Smooth muscle cell (in vitro differentiated cells): ENCODE results near the gene EMILIN1. TPM values are rescaled to one million over a fixed set of nuclear protein-coding genes. Genes with fewer than 3 reads are reported as not detected.
"Not testable (repeated sequence)": the region's sequence is repeated elsewhere in the genome, so short reads cannot be mapped to it uniquely, and the experiment has no call there.

Source experiments
- DNase-seq: peaks from one replicate; lab custom pipeline; 2025; ENCODE audit not compliant: unreplicated experiment; lab: John Stamatoyannopoulos, UW
- H2AFZ ChIP-seq: fragments of 200-600 bp; sonication (generic); 2 replicates; pipeline ENCODE4 v1.6.0; 2016; ENCODE audit warnings: antibody characterized with exemption, low read depth, mild to moderate bottlenecking
- H3F3A ChIP-seq: fragments of 200-600 bp; sonication (generic); 2 replicates; pipeline ENCODE4 v1.6.0; 2017; ENCODE audit warnings: antibody characterized with exemption, low read depth
- H3K27ac ChIP-seq: fragments of 200-600 bp; sonication (generic); 2 replicates; pipeline ENCODE4 v1.5.1; 2016; ENCODE audit warnings: low read depth, mild to moderate bottlenecking
- H3K27me3 ChIP-seq: fragments of 200-600 bp; sonication (generic); 2 replicates; pipeline ENCODE4 v1.6.1; 2016; ENCODE audit warnings: low read depth, mild to moderate bottlenecking
- H3K36me3 ChIP-seq: fragments of 200-600 bp; sonication (generic); 2 replicates; pipeline ENCODE4 v1.5.1; 2016; ENCODE audit warnings: low read depth
- H3K4me1 ChIP-seq: fragments of 200-600 bp; sonication (generic); 2 replicates; pipeline ENCODE4 v1.5.1; 2016; ENCODE audit warnings: low read depth
- H3K4me2 ChIP-seq: fragments of 200-600 bp; sonication (generic); 2 replicates; pipeline ENCODE4 v1.6.0; 2016; ENCODE audit warnings: mild to moderate bottlenecking
- H3K4me3 ChIP-seq: fragments of 200-600 bp; sonication (generic); 2 replicates; pipeline ENCODE4 v1.5.1; 2016; ENCODE audit warnings: mild to moderate bottlenecking
- H3K79me2 ChIP-seq: fragments of 200-600 bp; sonication (generic); 2 replicates; pipeline ENCODE4 v1.6.0; 2016; ENCODE audit warnings: low read depth, mild to moderate bottlenecking
- H3K9ac ChIP-seq: fragments of 200-600 bp; sonication (generic); 2 replicates; pipeline ENCODE4 v1.6.0; 2016; ENCODE audit warnings: low read depth
- H3K9me3 ChIP-seq: fragments of 200-600 bp; sonication (generic); replicated peaks from 2 replicates; pipeline ENCODE4 v1.5.1; 2016; ENCODE audit warnings: low read depth
- H4K20me1 ChIP-seq: fragments of 200-600 bp; sonication (generic); 2 replicates; pipeline ENCODE4 v1.6.0; 2016; ENCODE audit warnings: low read depth
- WGBS: methylation state at CpG from one replicate; pipeline ENCODE4 v1.1.7; 2016; ENCODE audit warnings: low lambda C conversion rate; 5-methylcytosine and 5-hydroxymethylcytosine counted together
- polyA plus RNA-seq: library from polyadenylated mRNA; unstranded; fragments of >200 nt; fragmentation: Nextera tagmentation; extraction: Ambion mirVana; gene quantifications from 2 replicates; pipeline ENCODE4 v1.2.1, GENCODE V29; 2016
- total RNA-seq: library from RNA; depleted of rRNA; stranded (reverse); fragments of >200 nt; gene quantifications from 2 replicates; pipeline ENCODE4 v1.2.3, GENCODE V29; 2014
- TF ChIP-seq, protein P1 (sequence below): fragments of 200-600 bp; sonication (generic); IDR thresholded peaks from 2 replicates; pipeline ENCODE4 v1.5.1; 2017; ENCODE audit warnings: borderline replicate concordance, mild to moderate bottlenecking, antibody characterized with exemption; ENCODE audit not compliant: insufficient read depth, poor library complexity, severe bottlenecking

The EMILIN1 gene
- total and polyA plus RNA-seq, 2 experiments from 2014 or later, result 111 to 518 TPM

DNA sequence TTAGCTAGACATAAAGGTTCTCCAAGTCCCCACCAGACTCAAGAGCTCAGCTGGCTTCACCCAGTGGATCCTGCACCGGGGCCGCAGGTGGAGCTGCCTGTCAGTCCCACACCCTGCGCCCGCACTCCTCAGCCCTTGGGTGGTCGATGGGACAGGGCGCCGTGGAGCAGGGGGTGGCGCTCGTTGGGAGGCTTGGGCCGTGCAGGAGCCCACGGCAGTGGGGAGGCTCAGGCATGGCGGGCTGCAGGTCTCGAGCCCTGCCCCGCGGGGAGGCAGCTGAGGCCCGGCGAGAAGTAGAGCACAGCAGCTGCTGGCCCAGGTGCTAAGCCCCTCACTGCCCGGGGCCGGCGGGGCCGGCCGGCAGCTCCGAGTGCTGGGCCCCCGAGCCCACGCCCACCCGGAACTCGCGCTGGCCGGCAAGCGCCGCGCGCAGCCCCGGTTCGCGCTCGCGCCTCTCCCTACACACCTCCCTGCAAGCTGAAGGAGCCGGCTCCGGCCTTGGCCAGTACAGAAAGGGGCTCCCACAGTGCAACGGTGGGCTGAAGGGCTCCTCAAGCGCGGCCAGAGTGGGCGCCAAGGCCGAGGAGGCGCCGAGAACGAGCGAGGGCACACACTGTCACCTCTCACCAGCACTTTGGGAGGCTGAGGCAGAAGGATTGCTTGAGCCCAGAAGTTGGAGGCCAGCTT lies 33.1 kb downstream of the EMILIN1 start:
- WGBS, result 97% methylated on average over 48 of the region's 49 CpGs
- not testable (repeated sequence) for H3K79me2 ChIP-seq, DNase-seq

DNA sequence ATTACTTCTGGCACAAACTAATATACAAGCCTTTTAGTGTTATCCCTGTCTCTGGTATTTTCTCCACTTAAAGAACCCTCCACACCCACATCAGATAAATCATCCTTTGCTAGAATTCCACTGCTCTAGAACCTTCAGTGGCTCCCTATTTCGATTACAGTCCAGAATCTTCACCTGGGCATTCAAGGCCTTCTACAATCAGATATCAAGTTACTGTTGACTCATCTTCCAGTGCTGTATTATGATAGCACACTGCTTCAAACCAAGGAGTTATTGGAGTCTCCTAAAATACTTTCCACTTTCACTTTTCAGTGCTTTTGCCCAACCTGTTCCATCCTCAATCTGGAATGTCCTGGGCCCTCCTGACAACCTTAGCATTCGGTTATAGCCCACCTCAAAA lies 37.1 kb downstream of the EMILIN1 start:
- TF ChIP-seq, protein P1, sequence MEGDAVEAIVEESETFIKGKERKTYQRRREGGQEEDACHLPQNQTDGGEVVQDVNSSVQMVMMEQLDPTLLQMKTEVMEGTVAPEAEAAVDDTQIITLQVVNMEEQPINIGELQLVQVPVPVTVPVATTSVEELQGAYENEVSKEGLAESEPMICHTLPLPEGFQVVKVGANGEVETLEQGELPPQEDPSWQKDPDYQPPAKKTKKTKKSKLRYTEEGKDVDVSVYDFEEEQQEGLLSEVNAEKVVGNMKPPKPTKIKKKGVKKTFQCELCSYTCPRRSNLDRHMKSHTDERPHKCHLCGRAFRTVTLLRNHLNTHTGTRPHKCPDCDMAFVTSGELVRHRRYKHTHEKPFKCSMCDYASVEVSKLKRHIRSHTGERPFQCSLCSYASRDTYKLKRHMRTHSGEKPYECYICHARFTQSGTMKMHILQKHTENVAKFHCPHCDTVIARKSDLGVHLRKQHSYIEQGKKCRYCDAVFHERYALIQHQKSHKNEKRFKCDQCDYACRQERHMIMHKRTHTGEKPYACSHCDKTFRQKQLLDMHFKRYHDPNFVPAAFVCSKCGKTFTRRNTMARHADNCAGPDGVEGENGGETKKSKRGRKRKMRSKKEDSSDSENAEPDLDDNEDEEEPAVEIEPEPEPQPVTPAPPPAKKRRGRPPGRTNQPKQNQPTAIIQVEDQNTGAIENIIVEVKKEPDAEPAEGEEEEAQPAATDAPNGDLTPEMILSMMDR, result no peak
- Histone ChIP-seq H3K36me3 (no peaks in the 10 kb centered on the region), H3K4me3 (no peak overlapping the region), H3K9me3 (no peaks in the 10 kb centered on the region), H3K4me2 (no peak overlapping the region), H3K27me3 (peaks cover 43% of the 10 kb centered on the region), H3K4me1 (peaks cover 5% of the 10 kb centered on the region), H3F3A (no peaks in the 10 kb centered on the region), H4K20me1 (no peaks in the 10 kb centered on the region), H3K27ac (no peak overlapping the region), H3K79me2 (no peaks in the 10 kb centered on the region), H3K9ac (no peak overlapping the region), H2AFZ (no peak overlapping the region)
- WGBS, result 72% methylated on average over 2 of the region's 2 CpGs
- DNase-seq, result no peak

More for the DNA sequence above, 33.1 kb downstream of the EMILIN1 start:
- not testable (repeated sequence) for H3K27me3 ChIP-seq, H2AFZ ChIP-seq, H3K9me3 ChIP-seq, H3K36me3 ChIP-seq, H3K4me1 ChIP-seq, H4K20me1 ChIP-seq, H3K9ac ChIP-seq, H3K4me3 ChIP-seq, H3F3A ChIP-seq, H3K27ac ChIP-seq, H3K4me2 ChIP-seq

DNA sequence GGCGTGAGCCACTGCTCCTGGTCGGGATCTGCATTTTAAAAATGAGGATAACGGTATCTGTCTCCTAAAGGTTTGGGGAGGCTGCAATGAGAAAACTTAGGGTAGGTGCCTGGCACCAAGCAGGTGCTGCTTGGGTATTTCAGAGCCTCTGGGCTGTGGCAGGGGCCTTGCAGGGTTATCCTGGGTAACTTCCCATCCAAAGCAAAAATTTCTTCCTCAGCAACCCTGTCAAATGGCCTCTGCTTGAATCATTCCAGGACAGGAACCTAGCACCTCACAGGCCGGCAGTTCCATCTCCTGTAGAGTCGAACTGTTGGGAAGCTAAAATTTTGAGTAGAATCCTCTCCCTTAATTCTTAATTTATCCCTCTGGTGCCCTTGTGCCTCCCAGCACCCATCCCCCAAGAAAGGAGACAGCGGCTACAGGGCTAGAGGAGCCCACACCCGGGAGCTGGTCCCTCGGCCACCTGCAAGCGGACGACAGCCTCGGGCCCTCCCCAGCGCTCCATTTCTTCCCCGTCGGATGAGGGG lies 39.6 kb downstream of the EMILIN1 start:
- Histone ChIP-seq H3K9ac (no peak overlapping the region), H3K36me3 (no peaks in the 10 kb centered on the region), H3F3A (no peaks in the 10 kb centered on the region), H3K79me2 (no peaks in the 10 kb centered on the region), H3K4me2 (peak overlapping the region; percentile 85), H3K27me3 (peaks cover 68% of the 10 kb centered on the region), H4K20me1 (no peaks in the 10 kb centered on the region), H2AFZ (no peak overlapping the region), H3K4me3 (peak overlapping the region; percentile 42), H3K9me3 (no peaks in the 10 kb centered on the region), H3K4me1 (peaks cover 5% of the 10 kb centered on the region), H3K27ac (no peak overlapping the region)
- WGBS, result 32% methylated on average over 13 of the region's 14 CpGs
- no peak for DNase-seq
- TF ChIP-seq, protein P1, result no peak

DNA sequence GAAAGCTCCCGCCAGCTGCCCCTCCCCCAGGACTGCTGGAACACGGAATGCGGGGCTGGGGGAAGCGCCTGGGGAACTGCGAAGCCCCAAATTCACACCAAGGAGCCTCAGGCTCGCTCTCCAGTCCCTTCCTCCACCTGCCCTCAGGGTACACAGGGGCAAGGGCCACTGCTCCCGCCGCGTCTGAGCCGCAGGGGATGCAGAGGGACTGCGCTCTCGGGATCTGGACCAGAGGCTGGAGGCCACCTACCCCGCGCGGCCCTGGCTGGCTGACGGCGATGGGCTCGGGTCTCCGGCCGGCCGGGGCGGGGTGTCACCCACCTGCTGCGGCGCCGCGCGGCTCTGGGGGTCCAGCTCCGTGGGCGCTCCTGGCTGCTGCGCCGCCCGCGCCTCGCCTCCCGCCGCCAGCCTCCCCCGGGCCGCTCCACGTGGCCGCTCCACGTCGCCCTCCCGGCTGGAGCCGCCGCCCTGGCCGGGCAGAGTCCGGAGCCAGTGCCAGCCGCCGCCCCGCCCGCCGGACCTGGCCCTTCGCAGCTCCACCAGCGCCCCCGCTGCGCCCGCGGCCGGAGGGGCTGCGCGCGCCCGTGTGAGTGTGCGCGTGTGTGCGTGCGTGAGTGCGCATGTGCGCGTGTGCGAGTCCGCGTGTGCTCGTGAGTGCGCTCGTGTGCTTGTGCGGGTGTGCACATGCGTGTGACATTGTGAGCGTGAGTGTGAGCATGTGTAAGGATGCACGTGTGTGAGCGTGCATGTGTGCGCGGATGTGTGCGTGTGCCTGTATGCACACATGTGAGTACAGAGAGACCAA lies 40.3 kb downstream of the EMILIN1 start, which contains the start of gene CGREF1:
Gene CGREF1 (minus strand): TSS at position 604 of the 805 bp plus-strand sequence. CDS start 14,762 bp downstream, outside the sequence.
- 12% methylated on average over 70 of the region's 84 CpGs for WGBS
- Histone ChIP-seq H3K4me1 (peaks cover 5% of the 10 kb centered on the region), H3F3A (no peaks in the 10 kb centered on the region), H3K36me3 (no peaks in the 10 kb centered on the region), H3K4me3 (peak within 1 kb of the TSS; percentile 42), H3K9me3 (no peaks in the 10 kb centered on the region), H3K79me2 (no peaks in the 10 kb centered on the region), H2AFZ (no peak within 1 kb of the TSS), H3K9ac (no peak within 1 kb of the TSS), H3K27me3 (peaks cover 71% of the 10 kb centered on the region), H4K20me1 (no peaks in the 10 kb centered on the region), H3K4me2 (peak within 1 kb of the TSS; percentile 85), H3K27ac (no peak within 1 kb of the TSS)
- TF ChIP-seq, protein P1, result no peak
- DNase-seq, result no peak

DNA sequence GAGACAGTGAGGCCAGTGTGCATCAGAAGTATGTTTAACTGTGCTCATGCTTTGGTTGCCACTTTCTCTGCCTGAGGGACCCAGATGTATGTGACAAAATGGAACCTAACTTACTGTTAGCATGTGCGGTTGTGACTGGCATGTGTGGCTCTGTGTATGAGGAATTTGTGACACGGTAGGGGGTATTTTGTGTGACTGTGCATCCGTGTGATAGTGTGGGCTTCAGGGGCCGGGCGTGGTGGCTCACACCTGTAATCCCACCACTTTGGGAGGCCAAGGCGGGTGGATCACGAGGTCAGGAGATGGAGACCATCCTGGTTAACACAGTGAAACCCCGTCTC lies 40.9 kb downstream of the EMILIN1 start:
- WGBS, result 88% methylated on average over 8 of the region's 8 CpGs
- not testable (repeated sequence) for H3K27ac ChIP-seq, H2AFZ ChIP-seq, H3K9ac ChIP-seq, H3K4me1 ChIP-seq, H3K36me3 ChIP-seq, DNase-seq, H4K20me1 ChIP-seq, H3K79me2 ChIP-seq, H3K9me3 ChIP-seq, H3F3A ChIP-seq
- Histone ChIP-seq H3K27me3 (peaks cover 71% of the 10 kb centered on the region), H3K4me2 (peak overlapping the region; percentile 85), H3K4me3 (peak overlapping the region; percentile 42)
